CD14-positive monocyte (primary cell): ENCODE data around the gene SMARCA4. TPM values are rescaled to one million over a fixed set of nuclear protein-coding genes. Genes with fewer than 3 reads are reported as not detected.

ENCODE experiments used
- DNase-seq, 3 donors: peaks; one replicate each; pipeline ENCODE4 v3.0.0-alpha.2; 2011 to 2022
- H2AFZ ChIP-seq: 2 replicates; pipeline ENCODE4 v1.6.0; 2012; ENCODE audit warnings: mild to moderate bottlenecking, low read depth, low read length, inconsistent platforms; ENCODE audit not compliant: insufficient read depth, poor library complexity, severe bottlenecking
- H3K27ac ChIP-seq, 2 donors: 1 replicate in 1 of 2; 2 replicates in 1 of 2; pipeline ENCODE4 v1.5.1; 2012 to 2013; ENCODE audit warnings: low read length in 2 of 2, control low read depth in 1 of 2, inconsistent platforms in 1 of 2, low read depth in 1 of 2, mild to moderate bottlenecking in 1 of 2
- H3K27me3 ChIP-seq, 2 donors: one replicate each; pipeline versions ENCODE4 v1.6.0 to v1.6.1; 2011 to 2013; ENCODE audit warnings: low read length in 2 of 2; ENCODE audit not compliant: control insufficient read depth in 2 of 2, insufficient read depth in 2 of 2
- H3K36me3 ChIP-seq, 2 donors: replicated peaks in 1 of 2; 1 replicate in 1 of 2; 2 replicates in 1 of 2; pipeline versions ENCODE4 v1.5.1 to v1.6.1; 2012 to 2013; ENCODE audit warnings: low read length in 2 of 2, control low read depth in 1 of 2, inconsistent platforms in 1 of 2, mild to moderate bottlenecking in 1 of 2; ENCODE audit not compliant: insufficient read depth in 2 of 2, control insufficient read depth in 1 of 2
- H3K4me1 ChIP-seq, 2 donors: 1 replicate in 1 of 2; 2 replicates in 1 of 2; pipeline versions ENCODE4 v1.5.1 to v1.6.1; 2012 to 2013; ENCODE audit warnings: low read length in 2 of 2, control low read depth in 1 of 2, inconsistent platforms in 1 of 2, mild to moderate bottlenecking in 1 of 2, moderate library complexity in 1 of 2; ENCODE audit not compliant: insufficient read depth in 2 of 2, control insufficient read depth in 1 of 2
- H3K4me2 ChIP-seq: replicated peaks from 2 replicates; pipeline ENCODE3; 2012; ENCODE audit warnings: low read length, moderate library complexity, mild to moderate bottlenecking; ENCODE audit not compliant: poor library complexity, severe bottlenecking; ENCODE audit errors: extremely low read depth
- H3K4me3 ChIP-seq, 3 experiments: fragments of 200-600 bp in 1 of 3; sonication (generic) in 1 of 3; replicated peaks in 1 of 3; 1 replicate in 2 of 3; 2 replicates in 1 of 3; pipeline ENCODE4 v1.5.1; 2011 to 2013; ENCODE audit warnings: low read length in 3 of 3, mild to moderate bottlenecking in 3 of 3, control low read depth in 2 of 3, low read depth in 2 of 3, inconsistent platforms in 1 of 3, moderate library complexity in 1 of 3
- H3K79me2 ChIP-seq: 2 replicates; pipeline ENCODE4 v1.6.0; 2012; ENCODE audit warnings: mild to moderate bottlenecking, control low read depth, inconsistent platforms, low read length, moderate library complexity; ENCODE audit not compliant: insufficient read depth
- H3K9ac ChIP-seq: 2 replicates; pipeline ENCODE4 v1.6.0; 2017; ENCODE audit warnings: low read length, mild to moderate bottlenecking; ENCODE audit not compliant: insufficient read depth, poor library complexity, severe bottlenecking
- H3K9me3 ChIP-seq, 2 donors: replicated peaks in 1 of 2; 1 replicate in 1 of 2; 2 replicates in 1 of 2; pipeline versions ENCODE4 v1.5.1 to v1.6.1; 2012 to 2013; ENCODE audit warnings: low read length in 2 of 2, control low read depth in 1 of 2; ENCODE audit not compliant: control insufficient read depth in 1 of 2, insufficient read depth in 1 of 2
- H4K20me1 ChIP-seq: 2 replicates; pipeline ENCODE4 v1.6.0; 2012; ENCODE audit warnings: mild to moderate bottlenecking, low read length, control low read depth, moderate library complexity; ENCODE audit not compliant: insufficient read depth
- H3K27ac Mint-ChIP-seq, 7 donors: one replicate each; pipeline ENCODE4 v1.8.0; 2020; ENCODE audit warnings: mild to moderate bottlenecking in 7 of 7, mixed read lengths in 7 of 7, moderate library complexity in 6 of 7, inconsistent platforms in 2 of 7
- H3K27me3 Mint-ChIP-seq, 3 donors: one replicate each; pipeline ENCODE4 v1.8.0; 2021 to 2022; ENCODE audit warnings: low read depth in 3 of 3, mild to moderate bottlenecking in 3 of 3, mixed read lengths in 3 of 3, moderate library complexity in 3 of 3, inconsistent platforms in 1 of 3
- H3K36me3 Mint-ChIP-seq, 2 donors: one replicate each; pipeline ENCODE4 v1.8.0; 2020; ENCODE audit warnings: mixed read lengths in 2 of 2, inconsistent platforms in 1 of 2, mild to moderate bottlenecking in 1 of 2
- H3K4me1 Mint-ChIP-seq: one replicate; pipeline ENCODE4 v1.8.0; 2020; ENCODE audit warnings: mild to moderate bottlenecking, mixed read lengths
- H3K4me3 Mint-ChIP-seq, 2 donors: one replicate each; pipeline ENCODE4 v1.8.0; 2020; ENCODE audit warnings: mild to moderate bottlenecking in 2 of 2, mixed read lengths in 2 of 2, moderate library complexity in 1 of 2
- H3K9me3 Mint-ChIP-seq, 7 donors: one replicate each; pipeline ENCODE4 v1.8.0; 2020 to 2022; ENCODE audit warnings: mixed read lengths in 7 of 7, mild to moderate bottlenecking in 6 of 7, moderate library complexity in 6 of 7, inconsistent platforms in 2 of 7
- CTCF ChIP-seq: fragments of 200-600 bp; IDR thresholded peaks from one replicate; pipeline ENCODE4 v1.8.0; 2022; ENCODE audit warnings: antibody characterized with exemption, mild to moderate bottlenecking
- WGBS: methylation state at CpG from one replicate; pipeline ENCODE4 v1.1.5; 2013; ENCODE audit warnings: missing lambda C conversion rate; ENCODE audit not compliant: insufficient coverage; 5-methylcytosine and 5-hydroxymethylcytosine counted together
- intact Hi-C, 2 donors: fragments of 100-400 bp; cut with micrococcal nuclease; formaldehyde crosslinking; loops; one replicate each; pipeline versions ENCODE4 v1.15.0 to v1.15.1; 2023
- polyA plus RNA-seq, 3 donors: library from polyadenylated mRNA; depleted of rRNA in 1 of 3; unstranded in 2 of 3; stranded (reverse) in 1 of 3; fragments of 300-500 nt in 2 of 3; fragments of >200 nt in 1 of 3; fragmentation: Illumina TruSeq in 2 of 3; gene quantifications; 1 replicate in 2 of 3; 2 replicates in 1 of 3; pipeline ENCODE4 v1.2.3, GENCODE V29; 2012 to 2021

The SMARCA4 gene
- polyA plus RNA-seq, 3 donors: 5.1 to 53.3 (median 7.0) TPM

- no peaks in the 10 kb centered on the region for H3K9me3 ChIP-seq
- H3K79me2 ChIP-seq: no peaks in the 10 kb centered on the region
- H3K4me3 ChIP-seq: no peak overlapping the region
- Mint-ChIP-seq H3K27ac (peak overlapping the region in 2 of 7 donors; percentile 54 to 66), H3K27me3 (peaks cover 0 to 1% (median 1%) of the 10 kb centered on the region in 3 donors), H3K4me1 (peaks cover 7% of the 10 kb centered on the region), H3K36me3 (peaks cover 52 to 79% of the 10 kb centered on the region in 2 donors), H3K9me3 (peaks cover 0 to 7% (median 0%) of the 10 kb centered on the region in 7 donors), H3K4me3 (no peak overlapping the region)
- H3K4me2 ChIP-seq: no peak overlapping the region
- peaks cover 0 to 5% of the 10 kb centered on the region in 2 donors for H3K4me1 ChIP-seq
- H2AFZ ChIP-seq: no peak overlapping the region
- no peaks in the 10 kb centered on the region for H3K27me3 ChIP-seq
- no peak for TF ChIP-seq CTCF
- intact Hi-C loops: no loop called here
- H3K36me3 ChIP-seq: peaks cover 23 to 47% of the 10 kb centered on the region in 2 donors
- no peak overlapping the region for H3K9ac ChIP-seq
- H3K27ac ChIP-seq: no peak overlapping the region
- H4K20me1 ChIP-seq: no peaks in the 10 kb centered on the region
- no peak for DNase-seq
- WGBS: 86% methylated on average over 1 of the region's 3 CpGs
Measured at GRCh38 chr19:11063434-11063833, 102.6 kb downstream of the SMARCA4 start.

GRCh38 chr19:11064831-11065303 lies 104.0 kb downstream of the SMARCA4 start:
- Histone ChIP-seq H2AFZ (no peak overlapping the region), H3K27me3 (no peaks in the 10 kb centered on the region), H4K20me1 (no peaks in the 10 kb centered on the region), H3K4me3 (no peak overlapping the region), H3K27ac (no peak overlapping the region), H3K9ac (no peak overlapping the region), H3K9me3 (no peaks in the 10 kb centered on the region), H3K4me2 (no peak overlapping the region), H3K36me3 (peaks cover 17 to 35% of the 10 kb centered on the region in 2 donors), H3K4me1 (peaks cover 8 to 12% of the 10 kb centered on the region in 2 donors), H3K79me2 (no peaks in the 10 kb centered on the region)
- peak overlapping the region in 1 of 7 donors; percentile 37 for H3K27ac Mint-ChIP-seq
- no peak for TF ChIP-seq CTCF
- DNase-seq: peak in 1 of 3 donors; percentile 40
- intact Hi-C loops: no loop called here
- peaks cover 14% of the 10 kb centered on the region for H3K4me1 Mint-ChIP-seq
- 73% methylated on average over 10 of the region's 10 CpGs for WGBS
- peaks cover 0 to 7% (median 0%) of the 10 kb centered on the region in 7 donors for H3K9me3 Mint-ChIP-seq
- H3K27me3 Mint-ChIP-seq: peaks cover 1 to 4% (median 3%) of the 10 kb centered on the region in 3 donors
- H3K4me3 Mint-ChIP-seq: no peak overlapping the region
- peaks cover 45 to 67% of the 10 kb centered on the region in 2 donors for H3K36me3 Mint-ChIP-seq
